ENCODE data around the gene ADGRB3. TPM values are rescaled to one million over a fixed set of nuclear protein-coding genes. Genes with fewer than 3 reads are reported as not detected.

Gene ADGRB3
- total RNA-seq, 1 donor from 2014 or later: 1.5 TPM

- H3K4me2 ChIP-seq: no peak overlapping the region
- no peaks in the 10 kb centered on the region for H3K36me3 Mint-ChIP-seq
- no peaks in the 10 kb centered on the region for H3K79me2 ChIP-seq (ENCODE audit: low read depth)
- no peak overlapping the region for H3K4me3 Mint-ChIP-seq
- H3K4me3 ChIP-seq: no peak overlapping the region
- no peaks in the 10 kb centered on the region for H3K4me1 ChIP-seq
- no peaks in the 10 kb centered on the region for H3K36me3 ChIP-seq
- H3K9me3 ChIP-seq (ENCODE audit: low read depth): no peaks in the 10 kb centered on the region
- no peaks in the 10 kb centered on the region for H4K20me1 ChIP-seq (ENCODE audit: low read depth)
- TF ChIP-seq EZH2 (IDR thresholded peaks at IDR 0.05): no peak
- TF ChIP-seq CTCF (IDR thresholded peaks at IDR 0.05): no peak
- no peak for TF ChIP-seq EZH2phosphoT487 (IDR thresholded peaks at IDR 0.05)
- no peak for DNase-seq (ENCODE audit: low spot score)
- no peaks in the 10 kb centered on the region for H3K9me3 Mint-ChIP-seq
- no peak overlapping the region for H3K9ac ChIP-seq
- H3F3A ChIP-seq (ENCODE audit: low read depth): no peaks in the 10 kb centered on the region
- H3K27me3 Mint-ChIP-seq (ENCODE audit: insufficient read depth, low read depth): no peaks in the 10 kb centered on the region
- H3K4me1 Mint-ChIP-seq: peaks cover 8% of the 10 kb centered on the region
- H2AFZ ChIP-seq (replicated peaks): no peak overlapping the region
- H3K27ac Mint-ChIP-seq: no peak overlapping the region
- H3K27ac ChIP-seq: no peak overlapping the region
- H3K27me3 ChIP-seq: no peaks in the 10 kb centered on the region
Measured at GRCh38 chr6:68941345-68941744, 306.3 kb downstream of the ADGRB3 start.

- Mint-ChIP-seq H3K27me3 (ENCODE audit: insufficient read depth, low read depth) (no peaks in the 10 kb centered on the region), H3K36me3 (no peaks in the 10 kb centered on the region), H3K27ac (no peak overlapping the region), H3K9me3 (no peaks in the 10 kb centered on the region), H3K4me3 (no peak overlapping the region), H3K4me1 (peaks cover 2% of the 10 kb centered on the region)
- no peaks in the 10 kb centered on the region for H3K79me2 ChIP-seq (ENCODE audit: low read depth)
- DNase-seq (ENCODE audit: low spot score): no peak
- H3K36me3 ChIP-seq: no peaks in the 10 kb centered on the region
- TF ChIP-seq EZH2phosphoT487 (IDR thresholded peaks at IDR 0.05): no peak
- TF ChIP-seq EZH2 (IDR thresholded peaks at IDR 0.05): no peak
- TF ChIP-seq CTCF (IDR thresholded peaks at IDR 0.05): no peak
- H2AFZ ChIP-seq (replicated peaks): no peak overlapping the region
- H3F3A ChIP-seq (ENCODE audit: low read depth): no peaks in the 10 kb centered on the region
- no peak overlapping the region for H3K4me3 ChIP-seq
- H3K4me1 ChIP-seq: no peaks in the 10 kb centered on the region
- H3K27ac ChIP-seq: no peak overlapping the region
- no peaks in the 10 kb centered on the region for H4K20me1 ChIP-seq (ENCODE audit: low read depth)
- no peaks in the 10 kb centered on the region for H3K9me3 ChIP-seq (ENCODE audit: low read depth)
- no peaks in the 10 kb centered on the region for H3K27me3 ChIP-seq
- H3K9ac ChIP-seq: no peak overlapping the region
- H3K4me2 ChIP-seq: no peak overlapping the region
Measured at GRCh38 chr6:68947721-68948120, 312.6 kb downstream of the ADGRB3 start.

- H3K9ac ChIP-seq: no peak overlapping the region
- H3K4me3 ChIP-seq: no peak overlapping the region
- H3F3A ChIP-seq (ENCODE audit: low read depth): no peaks in the 10 kb centered on the region
- H3K4me1 ChIP-seq: no peaks in the 10 kb centered on the region
- TF ChIP-seq EZH2 (IDR thresholded peaks at IDR 0.05) (no peak), EZH2phosphoT487 (IDR thresholded peaks at IDR 0.05) (no peak), CTCF (IDR thresholded peaks at IDR 0.05) (no peak)
- H3K9me3 ChIP-seq (ENCODE audit: low read depth): no peaks in the 10 kb centered on the region
- no peaks in the 10 kb centered on the region for H3K27me3 ChIP-seq
- H3K79me2 ChIP-seq (ENCODE audit: low read depth): no peaks in the 10 kb centered on the region
- no peak overlapping the region for H3K27ac ChIP-seq
- H4K20me1 ChIP-seq (ENCODE audit: low read depth): no peaks in the 10 kb centered on the region
- no peak for DNase-seq (ENCODE audit: low spot score)
- no peak overlapping the region for H3K4me2 ChIP-seq
- Mint-ChIP-seq H3K9me3 (no peaks in the 10 kb centered on the region), H3K4me1 (peaks cover 2% of the 10 kb centered on the region), H3K4me3 (no peak overlapping the region), H3K27me3 (ENCODE audit: insufficient read depth, low read depth) (no peaks in the 10 kb centered on the region), H3K36me3 (no peaks in the 10 kb centered on the region), H3K27ac (no peak overlapping the region)
- H2AFZ ChIP-seq (replicated peaks): no peak overlapping the region
- no peaks in the 10 kb centered on the region for H3K36me3 ChIP-seq
Measured at GRCh38 chr6:68951270-68951669, 316.2 kb downstream of the ADGRB3 start.

Data from neural progenitor cell (in vitro differentiated cells).